Transverse colon (tissue), 4 donors: ENCODE measurements around the gene ANG.

Experiments
- CTCF ChIP-seq, 5 experiments: fragments of 200-600 bp in 3 of 5; fragments of 450-650 bp in 2 of 5; sonication (generic) in 3 of 5; IDR thresholded peaks; 1 replicate in 2 of 5; 2 replicates in 3 of 5; pipeline ENCODE4 v1.5.1; 2016 to 2017; ENCODE audit warnings: antibody characterized with exemption in 5 of 5, inconsistent platforms in 3 of 5, mild to moderate bottlenecking in 2 of 5, moderate library complexity in 1 of 5
- EP300 ChIP-seq: sonication (generic); formaldehyde crosslinking; IDR thresholded peaks from one replicate; pipeline ENCODE4 v1.6.1; 2017; ENCODE audit warnings: antibody characterized with exemption, low read depth
- POLR2A ChIP-seq: fragments of 450-650 bp; IDR thresholded peaks from one replicate; pipeline ENCODE4 v1.6.1; 2016; ENCODE audit warnings: antibody characterized with exemption, mild to moderate bottlenecking, moderate library complexity
- POLR2AphosphoS5 ChIP-seq, 3 donors: sonication (generic); formaldehyde crosslinking; IDR thresholded peaks; one replicate each; pipeline ENCODE4 v1.6.1; 2016; ENCODE audit warnings: antibody characterized with exemption in 3 of 3

DNA sequence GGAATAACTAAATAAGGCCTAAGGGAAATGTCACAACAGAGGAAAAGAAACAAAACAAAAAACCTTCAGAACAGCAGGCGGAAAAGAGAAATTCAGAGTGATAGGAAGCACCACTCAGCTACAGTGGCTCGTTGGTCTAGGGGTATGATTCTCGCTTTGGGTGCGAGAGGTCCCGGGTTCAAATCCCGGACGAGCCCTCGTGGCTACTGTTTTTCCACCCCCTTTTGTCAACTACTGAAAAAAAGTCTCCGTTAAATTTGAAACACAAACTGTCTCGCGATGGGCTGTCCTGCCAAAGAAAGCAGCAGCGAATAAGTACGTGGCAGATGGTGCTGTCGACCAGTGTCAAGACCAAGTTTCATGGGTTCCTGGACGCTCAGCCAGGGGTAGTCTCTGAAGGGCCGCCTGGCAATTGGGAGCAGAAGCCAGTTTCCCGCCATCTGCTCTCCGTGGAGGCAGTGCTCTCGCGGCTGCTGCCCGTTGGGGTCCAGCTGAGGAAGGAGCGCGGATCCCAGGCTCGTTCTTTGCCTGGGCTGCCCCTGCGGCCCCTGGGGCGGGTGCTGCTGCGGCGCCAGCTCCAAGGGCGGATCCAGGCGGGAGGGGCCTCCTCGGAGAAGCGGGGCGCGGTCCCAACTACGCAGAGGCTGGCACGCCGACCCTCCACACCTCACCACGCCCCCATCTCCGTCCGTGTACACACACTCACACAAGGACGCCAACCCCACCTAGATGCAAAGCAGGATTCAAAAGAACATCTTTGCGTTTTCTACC lies 4.5 kb upstream of the ANG start, which contains the start of gene RNASE4:
- TF ChIP-seq POLR2A = peak; percentile 89
- TF ChIP-seq CTCF (IDR thresholded peaks at IDR 0.05) = peak in 1 of 5 experiments; percentile 12
- no peak for TF ChIP-seq EP300
- peak; percentile 62 to 91 (median 84) for TF ChIP-seq POLR2AphosphoS5 (IDR thresholded peaks at IDR 0.05)
